HG02610 (cell line): Measurements from ENCODE around the gene MFAP5.
"Not testable (repeated sequence)": the region's sequence is repeated elsewhere in the genome, so short reads cannot be mapped to it uniquely, and the experiment has no call there.

Experiments
- ATAC-seq: cut with Tn5 transposase; IDR thresholded peaks from one replicate; pipeline ENCODE4 v1.9.1; 2021; ENCODE audit warnings: mild to moderate bottlenecking, moderate library complexity; ENCODE audit not compliant: unreplicated experiment

MFAP5 gene

DNA sequence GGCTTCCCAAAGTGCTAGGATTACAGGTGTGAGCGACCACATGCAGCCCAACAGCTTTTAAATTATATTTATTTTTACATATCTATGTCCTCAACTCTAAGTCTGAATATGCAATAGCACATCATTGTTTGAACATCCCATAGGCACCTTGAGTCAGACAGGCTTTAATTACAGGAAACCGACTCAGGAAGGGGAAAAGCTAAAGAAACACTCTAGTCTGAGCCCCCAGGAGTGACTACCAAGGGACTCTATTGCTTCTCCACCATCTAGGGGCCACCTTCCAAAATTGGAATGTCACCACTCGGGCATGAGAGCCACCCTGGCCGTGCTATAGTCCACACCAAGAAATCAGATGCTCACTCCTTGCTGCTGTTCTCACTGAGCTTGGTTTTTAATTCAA, 14.0 kb upstream of the MFAP5 start:
- no peak for ATAC-seq

DNA sequence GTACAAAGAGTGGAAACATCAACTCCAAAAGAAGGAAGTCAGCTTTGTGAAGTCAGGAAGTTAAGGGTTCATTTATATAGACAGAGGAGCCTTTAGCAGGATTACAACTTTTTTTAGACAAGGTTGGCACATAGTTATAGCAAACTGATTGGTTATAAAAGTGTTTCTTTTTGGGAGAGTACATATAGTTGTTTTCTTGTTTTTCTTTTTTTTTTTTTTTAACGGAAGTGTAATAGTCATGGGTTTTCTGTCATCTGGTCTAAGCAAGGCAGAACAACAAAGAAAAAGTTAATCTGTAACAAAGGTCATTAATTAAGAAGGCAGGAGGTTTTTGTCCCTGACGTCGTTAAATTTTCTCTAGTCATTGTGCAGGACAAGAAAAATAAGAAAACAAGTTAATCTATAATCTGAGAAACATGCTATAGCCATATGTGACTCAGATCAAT, 13.0 kb upstream of the MFAP5 start:
- no peak for ATAC-seq

DNA sequence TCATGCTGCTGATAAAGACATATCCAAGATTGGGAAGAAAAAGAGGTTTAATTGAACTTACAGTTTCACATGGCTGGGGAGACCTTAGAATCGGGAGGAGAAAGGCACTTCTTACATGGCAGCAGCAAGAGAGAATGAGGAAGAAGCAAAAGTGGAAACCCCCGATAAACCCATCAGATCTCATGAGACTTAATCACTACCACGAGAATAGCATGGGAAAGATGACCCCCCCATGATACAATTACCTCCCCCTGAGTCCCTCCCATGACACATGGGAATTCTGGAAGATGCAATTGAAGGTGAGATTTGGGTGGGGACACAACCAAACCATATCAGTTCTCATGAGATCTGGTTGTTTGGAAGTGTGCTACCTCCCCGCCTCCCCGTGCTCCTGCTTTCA, 9.8 kb upstream of the MFAP5 start:
- no peak for ATAC-seq

DNA sequence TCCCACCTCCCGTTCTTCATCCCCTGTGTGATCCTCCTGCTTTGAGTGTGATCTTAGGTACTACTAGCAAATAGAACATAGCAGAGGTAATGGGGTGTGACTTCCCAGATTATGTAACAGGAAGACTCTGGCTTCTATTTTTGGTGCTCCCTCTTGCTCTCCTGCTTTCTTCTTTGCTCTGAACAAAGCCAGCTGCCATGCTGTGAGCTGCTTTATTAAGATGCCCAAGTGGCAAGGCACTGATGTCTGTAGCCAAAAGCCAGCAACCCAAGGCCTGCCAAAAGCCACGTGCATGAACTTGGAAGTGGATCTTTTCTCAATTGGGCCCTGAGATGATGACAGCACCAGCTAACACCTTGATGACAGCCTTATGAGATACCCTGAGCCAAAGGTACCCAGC, 5.8 kb upstream of the MFAP5 start:
- no peak for ATAC-seq

DNA sequence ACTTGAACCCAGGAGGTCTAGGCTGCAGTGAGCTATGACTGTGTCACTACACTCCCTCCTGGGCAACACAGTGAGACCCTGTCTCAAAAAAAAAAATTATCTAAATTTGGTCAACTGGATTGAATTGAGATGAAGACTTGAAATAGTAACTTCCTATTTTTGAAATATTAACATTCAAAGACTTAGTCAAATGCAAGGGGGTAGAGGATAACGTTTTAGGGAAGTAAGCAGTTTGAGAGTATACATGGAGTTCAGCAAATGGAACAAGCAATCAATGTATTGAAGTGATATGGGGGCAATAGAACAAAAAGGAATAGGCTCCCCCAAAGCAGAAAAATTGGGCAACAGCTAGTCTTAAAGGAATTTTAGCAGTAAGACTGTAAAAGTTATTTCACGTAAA, 4.6 kb upstream of the MFAP5 start:
- no peak for ATAC-seq

DNA sequence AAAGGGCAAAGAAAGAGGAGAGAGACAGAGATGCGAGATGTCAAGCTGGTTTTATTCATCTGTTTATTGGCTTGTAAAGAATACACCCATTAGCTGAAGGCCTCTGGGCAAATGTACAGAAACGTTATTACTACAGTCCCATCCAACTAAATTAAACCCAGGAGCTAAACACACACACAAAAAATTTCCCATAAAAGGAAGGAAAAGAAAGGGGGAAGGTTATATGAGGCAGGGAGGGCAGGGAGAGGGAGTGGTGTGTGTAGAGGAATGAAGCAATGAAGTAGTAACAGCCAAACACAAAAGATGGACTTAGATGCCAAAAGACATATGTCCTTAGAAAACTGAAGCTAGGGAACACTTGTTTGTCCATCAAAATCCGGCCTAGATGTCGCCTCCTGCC, 3.1 kb upstream of the MFAP5 start:
- no peak for ATAC-seq

DNA sequence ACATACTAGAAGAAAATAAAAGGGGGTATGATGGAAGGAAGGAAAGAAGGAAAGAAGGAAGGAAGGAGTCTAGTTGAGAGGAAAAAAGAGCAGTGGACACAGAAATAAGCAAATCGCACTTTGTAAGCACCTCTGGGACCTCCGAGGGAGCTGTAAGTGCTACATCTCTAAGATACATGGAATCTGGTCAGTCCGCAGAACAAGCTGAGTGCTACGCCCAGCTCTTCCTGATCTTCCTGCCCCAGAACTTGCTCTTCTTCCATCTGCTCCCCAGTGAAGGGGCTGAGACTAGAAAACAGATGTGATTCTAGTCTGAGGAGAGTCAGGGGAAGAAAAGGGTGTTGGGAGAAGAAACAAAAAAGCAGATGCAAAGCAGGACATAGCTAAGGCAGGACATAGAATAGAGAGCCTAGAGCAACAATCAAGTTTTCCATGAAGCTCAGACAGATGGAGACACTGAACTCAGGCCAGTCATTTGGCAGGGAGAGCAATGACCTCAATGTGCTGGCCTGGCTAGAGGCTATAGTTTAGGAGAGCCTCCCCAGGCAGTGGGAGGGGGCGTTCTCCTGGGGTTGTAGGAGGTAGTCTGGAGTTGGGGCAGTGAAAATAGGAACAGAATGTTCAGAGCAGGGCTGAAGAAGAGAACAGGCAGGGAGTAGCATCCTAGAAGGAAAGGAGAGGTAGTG, 1.7 kb upstream of the MFAP5 start:
- no peak for ATAC-seq

DNA sequence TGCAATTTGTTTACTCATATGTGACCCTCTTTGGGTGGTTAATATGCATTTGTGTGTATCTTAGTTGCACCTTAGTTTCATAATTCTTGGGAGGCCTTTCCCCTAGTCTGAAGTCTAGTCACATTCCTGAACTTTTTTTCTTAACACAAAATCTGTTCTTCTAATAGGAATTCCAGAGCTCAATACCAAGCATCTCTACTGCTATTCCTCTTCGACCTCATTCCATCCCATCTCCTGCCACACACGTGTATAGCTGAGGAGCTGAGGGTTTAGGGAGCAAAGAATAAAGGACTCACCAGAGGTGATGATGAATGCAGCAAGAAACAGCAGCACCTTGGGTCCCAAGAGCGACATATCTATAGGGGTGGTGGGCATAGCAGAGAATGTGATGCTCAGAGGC, 875 bp downstream of the MFAP5 start:
- no peak for ATAC-seq

DNA sequence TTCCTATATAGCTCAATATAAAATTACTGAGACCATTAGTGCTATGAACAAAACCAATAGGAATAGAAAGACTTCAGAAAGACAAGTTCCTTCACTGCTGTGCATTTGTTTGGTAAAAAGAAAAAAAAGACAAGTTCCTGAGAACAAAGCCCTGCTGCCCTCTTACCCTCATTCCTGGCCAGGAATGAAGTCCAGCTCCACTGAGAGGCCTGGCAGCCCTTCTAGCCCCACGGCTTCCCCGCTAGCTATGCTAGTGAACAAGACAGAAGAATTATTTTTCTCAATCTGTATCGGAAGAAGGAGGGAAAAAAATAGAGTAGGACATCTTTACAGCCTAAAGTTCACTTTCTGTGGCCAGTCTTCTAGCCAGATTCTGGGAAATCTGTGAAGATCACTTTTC, 1.6 kb downstream of the MFAP5 start:
- ATAC-seq = no peak

DNA sequence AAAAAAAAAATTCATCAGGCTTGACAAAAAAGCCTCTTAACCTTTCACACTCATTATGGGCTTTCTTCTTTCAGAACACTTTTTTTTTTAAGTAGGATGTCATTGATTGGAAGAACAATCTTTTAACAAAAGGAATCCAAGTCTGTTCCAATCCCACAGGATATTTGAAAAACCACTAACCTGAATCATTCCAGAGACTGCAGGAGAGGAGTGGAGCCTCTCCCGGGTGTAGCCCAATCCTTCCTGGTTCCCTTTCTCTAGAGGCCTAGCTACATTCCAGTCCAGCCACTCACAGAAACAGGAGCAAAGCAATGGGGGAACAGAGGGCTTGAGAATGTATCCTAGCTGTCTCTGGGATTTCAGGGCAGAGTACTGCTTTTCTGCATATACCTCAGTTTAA, 4.3 kb downstream of the MFAP5 start:
- ATAC-seq = no peak

DNA sequence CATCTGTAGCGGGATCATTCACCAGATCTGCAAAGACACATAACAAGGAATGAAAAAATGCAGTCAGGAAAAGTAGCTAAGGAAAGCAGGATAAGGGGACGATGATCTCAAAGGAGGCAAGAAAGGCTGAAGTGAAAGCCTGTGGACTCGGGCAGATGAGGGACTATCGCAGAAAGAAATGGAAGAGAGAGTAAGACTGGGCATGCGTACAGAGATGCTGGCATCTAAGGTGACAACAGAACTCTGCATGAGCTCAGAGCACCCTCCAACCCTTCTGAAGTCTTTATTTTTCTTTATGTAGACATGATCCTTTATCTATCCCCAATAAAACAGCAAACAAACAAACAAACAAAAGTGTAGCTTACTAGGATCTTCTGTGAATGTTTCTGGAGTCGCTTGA, 7.2 kb downstream of the MFAP5 start:
- no peak for ATAC-seq

DNA sequence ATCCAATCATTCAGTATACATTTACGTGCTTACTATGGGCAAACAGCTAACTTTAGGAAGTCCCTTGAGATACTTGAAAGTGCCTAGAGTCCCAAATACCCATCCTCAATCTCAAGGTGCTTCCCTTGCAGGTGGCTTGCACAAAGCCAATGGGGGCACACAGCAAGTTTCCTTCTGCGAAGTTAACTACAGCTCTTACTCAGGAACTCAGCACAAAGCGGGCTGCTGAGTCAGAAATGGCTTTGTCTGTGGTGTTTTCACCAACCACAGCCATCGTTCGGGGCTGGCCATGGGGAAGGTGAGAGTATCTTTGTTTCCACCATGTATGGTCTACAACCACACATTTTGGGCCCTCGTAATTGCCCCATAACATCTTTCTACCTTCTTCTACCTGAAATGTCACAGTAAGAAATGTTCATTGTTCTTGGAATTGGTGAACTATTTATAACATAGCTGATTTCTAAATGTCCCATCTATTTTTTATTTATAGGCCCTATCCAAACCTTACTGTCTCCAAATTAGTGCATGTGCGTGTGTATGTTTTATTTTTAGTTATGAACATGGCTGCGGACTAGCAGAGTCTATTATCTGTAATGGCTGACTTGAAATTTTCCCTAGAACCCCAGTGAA, 13.9 kb downstream of the MFAP5 start:
- peak; percentile 82 for ATAC-seq

DNA sequence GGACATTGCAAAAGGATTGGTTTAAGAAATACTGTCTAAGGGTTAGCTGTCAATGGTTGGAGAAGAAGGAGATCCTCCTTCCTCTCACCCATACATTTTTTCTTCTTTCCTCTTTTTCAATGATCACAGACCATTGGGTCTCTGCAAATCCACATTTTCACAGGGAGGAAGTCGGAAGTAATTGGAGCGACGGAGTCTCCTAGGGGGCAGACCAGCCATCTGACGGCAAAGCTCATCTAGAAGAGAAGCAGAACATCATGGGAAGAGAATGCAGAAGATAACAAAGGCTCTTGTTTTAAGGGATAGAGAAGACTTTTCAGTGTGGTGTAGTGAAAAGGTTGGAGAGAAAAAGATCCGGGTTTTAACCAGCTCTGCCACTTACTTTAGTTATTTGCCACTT, 14.7 kb downstream of the MFAP5 start:
- no peak for ATAC-seq

DNA sequence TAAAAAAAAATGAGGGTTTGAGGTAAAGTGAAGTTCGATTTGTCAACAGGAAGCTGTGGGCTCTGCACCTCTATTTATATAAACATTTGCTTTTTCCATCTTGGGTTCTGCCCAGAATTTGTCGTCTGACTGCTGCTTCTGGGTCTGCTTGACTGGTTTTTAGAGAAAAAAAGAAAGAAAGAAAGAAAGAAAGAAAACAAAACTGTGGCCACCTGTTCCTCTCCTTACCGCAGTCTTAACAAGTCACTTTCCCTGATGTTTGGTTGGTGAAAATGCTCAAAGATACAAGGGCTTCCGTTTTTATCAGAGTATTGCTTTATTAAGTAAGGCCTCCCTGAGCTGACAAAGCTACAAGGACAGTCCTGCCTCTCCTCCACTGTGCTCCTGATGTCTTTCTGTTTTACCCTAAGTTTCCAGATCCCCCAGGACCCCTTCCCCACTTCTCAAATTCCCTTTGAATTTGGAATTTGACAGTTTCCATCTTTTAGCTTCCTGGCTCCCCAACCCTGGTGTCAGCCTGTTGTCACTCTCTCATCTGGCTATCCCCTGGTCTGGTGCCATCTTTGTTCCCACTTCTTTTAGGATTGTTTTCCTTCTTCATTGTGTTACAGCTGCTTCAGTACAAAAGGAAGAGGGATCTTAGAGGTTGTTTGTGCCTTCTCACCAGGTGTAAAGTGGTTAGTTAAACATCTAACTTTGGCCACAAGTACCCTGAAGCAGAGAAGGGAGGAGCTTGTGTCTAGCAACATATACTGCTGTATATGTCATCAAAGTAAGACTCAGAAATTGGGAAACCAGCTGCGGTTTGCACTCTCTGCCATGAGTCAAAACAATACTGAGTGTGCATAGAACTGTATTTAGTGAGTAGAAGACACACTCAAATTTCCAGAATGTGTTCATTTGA, 18.0 kb downstream of the MFAP5 start:
- ATAC-seq = peak; percentile 53

DNA sequence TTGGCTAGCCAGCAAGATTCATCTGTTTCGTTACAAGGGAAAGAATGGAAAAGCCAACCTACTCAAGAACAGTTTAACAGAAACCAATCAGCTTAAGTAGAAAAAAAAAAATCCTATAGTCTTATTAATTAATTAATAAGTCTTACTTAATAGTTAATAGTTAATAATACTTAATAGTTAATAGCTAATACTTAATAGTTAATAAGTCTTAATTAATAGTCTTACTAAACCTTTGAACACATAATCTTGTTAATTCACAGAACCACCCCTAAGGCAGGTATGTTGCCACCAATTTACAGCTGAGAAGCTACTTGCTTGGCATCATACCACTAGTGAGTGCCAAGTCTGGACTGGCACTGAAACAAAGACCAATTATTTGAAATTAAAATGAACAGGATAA, 19.9 kb downstream of the MFAP5 start:
- ATAC-seq = no peak

DNA sequence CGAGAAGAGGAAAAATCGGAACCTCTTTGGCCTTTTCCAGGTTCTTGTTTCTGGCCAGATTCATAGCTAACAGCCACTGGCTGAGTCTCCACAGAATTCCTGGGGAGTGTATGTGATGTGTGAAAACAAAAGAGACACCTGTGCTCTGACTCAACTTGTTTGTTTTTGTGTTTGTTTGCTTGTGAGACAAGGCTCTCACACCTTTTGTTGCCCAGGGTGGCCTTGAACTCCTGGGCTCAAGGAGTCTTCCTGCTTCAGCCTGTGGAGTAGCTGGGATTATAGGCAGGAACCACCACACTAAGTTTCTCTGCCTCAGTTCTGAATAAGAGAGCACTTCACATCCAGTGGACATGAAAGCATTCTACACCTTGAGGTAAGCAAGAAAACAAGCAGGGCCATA, 22.7 kb downstream of the MFAP5 start:
- no peak for ATAC-seq

DNA sequence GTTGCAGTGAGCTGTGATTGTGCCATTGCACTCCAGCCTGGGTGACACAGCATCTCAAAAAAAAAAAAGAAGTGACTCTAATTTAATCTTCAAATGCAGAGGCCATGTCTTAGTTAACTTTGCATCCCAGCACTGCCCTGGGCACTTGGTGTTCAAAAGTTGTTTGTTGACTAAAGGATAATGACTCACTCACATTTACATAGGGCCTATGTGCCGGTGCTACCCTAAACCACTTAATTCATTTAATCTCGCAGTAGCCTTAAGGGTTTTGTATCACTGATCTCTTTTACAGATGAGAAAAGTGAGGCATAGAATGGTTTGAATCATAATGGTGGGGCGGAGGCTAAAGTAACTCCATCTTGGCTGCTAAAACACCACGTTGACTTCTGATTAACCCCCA, 23.7 kb downstream of the MFAP5 start:
- no peak for ATAC-seq

DNA sequence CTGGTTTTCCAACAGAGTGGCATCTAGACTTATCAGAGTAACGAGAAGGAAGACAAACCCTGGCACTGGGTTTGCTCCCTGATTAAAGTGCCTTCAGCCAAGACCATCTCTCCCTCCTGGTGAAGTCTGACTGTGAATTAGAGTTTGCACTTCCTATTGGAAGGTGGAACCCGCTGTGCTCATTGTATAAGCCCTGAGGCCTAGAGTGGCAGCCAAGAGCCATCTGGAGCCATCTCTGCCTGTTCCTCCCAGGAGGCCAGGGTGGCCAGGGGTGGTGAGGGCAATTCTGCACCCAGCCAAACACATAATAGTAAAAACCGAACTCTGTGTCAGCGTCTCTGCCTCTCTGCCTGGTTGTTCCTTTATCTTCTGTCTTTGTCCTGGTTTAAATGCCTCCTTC, 25.0 kb downstream of the MFAP5 start:
- no peak for ATAC-seq

DNA sequence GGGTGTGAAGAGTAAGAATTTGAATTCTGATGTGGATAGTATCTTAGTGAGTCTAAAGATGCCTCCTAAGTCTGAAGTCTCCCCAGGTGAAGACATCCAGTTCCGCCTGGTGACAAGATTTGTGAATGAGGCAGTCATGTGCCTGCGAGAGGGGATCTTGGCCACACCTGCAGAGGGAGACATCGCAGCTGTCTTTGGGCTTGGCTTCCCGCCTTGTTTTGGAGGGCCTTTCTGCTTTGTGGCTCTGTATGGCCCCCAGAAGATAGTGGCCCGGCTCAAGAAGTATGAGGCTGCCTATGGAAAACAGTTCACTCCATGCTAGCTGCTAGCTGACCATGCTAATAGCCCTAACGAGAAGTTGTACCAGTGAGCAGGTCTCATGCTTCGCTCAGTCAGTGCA, 25.4 kb downstream of the MFAP5 start:
- no peak for ATAC-seq

DNA sequence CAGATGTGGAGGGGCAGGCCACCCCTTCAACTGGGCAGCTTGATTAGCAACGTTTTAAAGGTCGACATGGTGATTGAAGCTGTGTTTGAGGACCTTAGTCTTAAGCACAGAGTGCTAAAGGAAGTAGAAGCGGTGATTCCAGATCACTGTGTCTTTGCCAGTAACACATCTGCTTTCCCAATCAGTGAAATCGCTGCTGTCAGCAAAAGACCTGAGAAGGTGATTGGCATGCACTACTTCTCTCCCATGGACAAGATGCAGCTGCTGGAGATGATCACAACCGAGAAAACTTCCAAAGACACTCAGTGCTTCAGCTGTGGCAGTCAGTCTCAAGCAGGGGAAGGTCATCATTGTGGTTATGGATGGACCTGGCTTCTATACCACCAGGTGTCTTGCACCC, 26.0 kb downstream of the MFAP5 start:
- ATAC-seq = no peak

DNA sequence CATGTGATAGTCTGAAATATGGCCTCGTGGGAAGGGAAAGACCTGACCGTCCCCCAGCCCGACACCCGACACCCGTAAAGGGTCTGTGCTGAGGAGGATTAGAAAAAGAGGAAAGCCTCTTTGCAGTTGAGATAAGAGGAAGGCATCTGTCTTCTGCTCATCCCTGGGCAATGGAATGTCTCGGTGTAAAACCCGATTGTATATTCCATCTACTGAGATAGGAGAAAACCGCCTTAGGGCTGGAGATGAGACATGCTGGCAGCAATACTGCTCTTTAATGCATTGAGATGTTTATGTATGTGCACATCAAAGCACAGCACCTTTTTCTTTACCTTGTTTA, 26.6 kb downstream of the MFAP5 start:
- not testable (repeated sequence) for ATAC-seq
